ENCODE data around the gene CYP3A7. TPM values are rescaled to one million over a fixed set of nuclear protein-coding genes. Genes with fewer than 3 reads are reported as not detected.
"Not testable (repeated sequence)": the region's sequence is repeated elsewhere in the genome, so short reads cannot be mapped to it uniquely, and the experiment has no call there.

Gene CYP3A7
- total RNA-seq, 1 experiment from 2014 or later = not detected

- no peak for TF ChIP-seq CTCF (IDR thresholded peaks at IDR 0.05; ENCODE audit: insufficient read depth in 1 of 2, low read depth in 1 of 2, low read length in 1 of 2, severe bottlenecking in 1 of 2, unreplicated experiment in 1 of 2)
- peaks cover 3% of the 10 kb centered on the region for H3K27me3 Mint-ChIP-seq (ENCODE audit: insufficient read depth, unreplicated experiment)
- Histone ChIP-seq H3K27me3 (replicated peaks; ENCODE audit: control insufficient read depth, insufficient read depth, low read length) (no peaks in the 10 kb centered on the region), H3K4me3 (ENCODE audit: low read depth, low read length) (no peak overlapping the region), H3K36me3 (ENCODE audit: control insufficient read depth, insufficient read depth, low read length) (no peaks in the 10 kb centered on the region), H3K4me1 (no peaks in the 10 kb centered on the region), H3K9me3 (no peaks in the 10 kb centered on the region)
- ChIA-PET POLR2A (no interaction called here), CTCF (no interaction called here)
- DNase-seq = no peak
- no peak overlapping the region for H3K4me3 Mint-ChIP-seq (ENCODE audit: unreplicated experiment)
- no peaks in the 10 kb centered on the region for H3K9me3 Mint-ChIP-seq (ENCODE audit: unreplicated experiment)
- intact Hi-C loops (cut with micrococcal nuclease; ENCODE audit: unreplicated experiment) = no loop called here
- H3K4me1 Mint-ChIP-seq (ENCODE audit: low read depth, unreplicated experiment) = no peaks in the 10 kb centered on the region
- H3K36me3 Mint-ChIP-seq (ENCODE audit: insufficient read depth, unreplicated experiment) = no peaks in the 10 kb centered on the region
- no peak overlapping the region for H3K27ac Mint-ChIP-seq (ENCODE audit: unreplicated experiment)
- BruUV-seq (replicated peaks) = no TSS peak
Observed at GRCh38 chr7:99780588-99780987, 45.6 kb upstream of the CYP3A7 start.

- Histone ChIP-seq H3K9me3 (no peaks in the 10 kb centered on the region), H3K36me3 (ENCODE audit: control insufficient read depth, insufficient read depth, low read length) (no peaks in the 10 kb centered on the region), H3K27me3 (replicated peaks; ENCODE audit: control insufficient read depth, insufficient read depth, low read length) (no peaks in the 10 kb centered on the region), H3K4me1 (no peaks in the 10 kb centered on the region), H3K4me3 (ENCODE audit: low read depth, low read length) (no peak overlapping the region)
- POLR2A ChIA-PET = no interaction called here
- CTCF ChIA-PET = no interaction called here
- BruUV-seq (replicated peaks) = no TSS peak
- Mint-ChIP-seq H3K9me3 (ENCODE audit: unreplicated experiment) (no peaks in the 10 kb centered on the region), H3K4me3 (ENCODE audit: unreplicated experiment) (no peak overlapping the region), H3K36me3 (ENCODE audit: insufficient read depth, unreplicated experiment) (no peaks in the 10 kb centered on the region), H3K27ac (ENCODE audit: unreplicated experiment) (no peak overlapping the region), H3K27me3 (ENCODE audit: insufficient read depth, unreplicated experiment) (peaks cover 3% of the 10 kb centered on the region), H3K4me1 (ENCODE audit: low read depth, unreplicated experiment) (no peaks in the 10 kb centered on the region)
- no peak for DNase-seq
- intact Hi-C loops (cut with micrococcal nuclease; ENCODE audit: unreplicated experiment) = no loop called here
- no peak for TF ChIP-seq CTCF (IDR thresholded peaks at IDR 0.05; ENCODE audit: insufficient read depth in 1 of 2, low read depth in 1 of 2, low read length in 1 of 2, severe bottlenecking in 1 of 2, unreplicated experiment in 1 of 2)
Observed at GRCh38 chr7:99779949-99780348, 45.0 kb upstream of the CYP3A7 start.

- H3K27me3 Mint-ChIP-seq (ENCODE audit: insufficient read depth, unreplicated experiment) = peaks cover 3% of the 10 kb centered on the region
- Histone ChIP-seq H3K4me1 (no peaks in the 10 kb centered on the region), H3K27me3 (replicated peaks; ENCODE audit: control insufficient read depth, insufficient read depth, low read length) (no peaks in the 10 kb centered on the region), H3K36me3 (ENCODE audit: control insufficient read depth, insufficient read depth, low read length) (no peaks in the 10 kb centered on the region), H3K9me3 (no peaks in the 10 kb centered on the region), H3K4me3 (ENCODE audit: low read depth, low read length) (no peak overlapping the region)
- ChIA-PET POLR2A (no interaction called here), CTCF (interaction anchor here (0.5 kb wide), 1 partner anchor 280 kb away, joined by 4 read pairs; no protein-coding TSS in a partner anchor)
- no TSS peak for BruUV-seq (replicated peaks)
- no peak overlapping the region for H3K27ac Mint-ChIP-seq (ENCODE audit: unreplicated experiment)
- DNase-seq = no peak
- no peak overlapping the region for H3K4me3 Mint-ChIP-seq (ENCODE audit: unreplicated experiment)
- TF ChIP-seq CTCF (IDR thresholded peaks at IDR 0.05; ENCODE audit: insufficient read depth in 1 of 2, low read depth in 1 of 2, low read length in 1 of 2, severe bottlenecking in 1 of 2, unreplicated experiment in 1 of 2) = no peak
- intact Hi-C loops (cut with micrococcal nuclease; ENCODE audit: unreplicated experiment) = no loop called here
- H3K36me3 Mint-ChIP-seq (ENCODE audit: insufficient read depth, unreplicated experiment) = no peaks in the 10 kb centered on the region
- H3K9me3 Mint-ChIP-seq (ENCODE audit: unreplicated experiment) = no peaks in the 10 kb centered on the region
- no peaks in the 10 kb centered on the region for H3K4me1 Mint-ChIP-seq (ENCODE audit: low read depth, unreplicated experiment)
Observed at GRCh38 chr7:99778880-99779279, 43.9 kb upstream of the CYP3A7 start.

- DNase-seq; POLR2A ChIA-PET; H3K4me1 Mint-ChIP-seq (ENCODE audit: low read depth, unreplicated experiment); H3K27me3 ChIP-seq (replicated peaks; ENCODE audit: control insufficient read depth, insufficient read depth, low read length); CTCF ChIA-PET; H3K4me3 Mint-ChIP-seq (ENCODE audit: unreplicated experiment); H3K36me3 Mint-ChIP-seq (ENCODE audit: insufficient read depth, unreplicated experiment); BruUV-seq (replicated peaks); H3K36me3 ChIP-seq (ENCODE audit: control insufficient read depth, insufficient read depth, low read length); H3K9me3 ChIP-seq; H3K27ac Mint-ChIP-seq (ENCODE audit: unreplicated experiment); H3K4me3 ChIP-seq (ENCODE audit: low read depth, low read length); intact Hi-C loops (cut with micrococcal nuclease; ENCODE audit: unreplicated experiment); H3K4me1 ChIP-seq: not testable (repeated sequence)
- Mint-ChIP-seq H3K9me3 (ENCODE audit: unreplicated experiment) (peaks cover 11% of the 10 kb centered on the region), H3K27me3 (ENCODE audit: insufficient read depth, unreplicated experiment) (peaks cover 11% of the 10 kb centered on the region)
Observed at GRCh38 chr7:99773395-99773794, 38.4 kb upstream of the CYP3A7 start.

Data from Caco-2 (cell line).